Liver (tissue), 3 donors: Measurements from ENCODE around the gene PREP.

Experiments
- EGR1 ChIP-seq, 2 donors: IDR thresholded peaks; 2 replicates each; pipeline ENCODE4 v1.6.1; 2016 to 2018; ENCODE audit warnings: antibody characterized with exemption in 2 of 2, low read depth in 2 of 2
- FOXA1 ChIP-seq: IDR thresholded peaks from 2 replicates; pipeline ENCODE4 v1.6.1; 2016; ENCODE audit warnings: antibody characterized with exemption
- GABPA ChIP-seq, 2 donors: IDR thresholded peaks in 1 of 2; conservative IDR thresholded peaks in 1 of 2; 2 replicates each; pipeline ENCODE4 v1.6.1; 2016; ENCODE audit warnings: antibody characterized with exemption in 2 of 2, mild to moderate bottlenecking in 1 of 2, moderate library complexity in 1 of 2
- SP1 ChIP-seq: IDR thresholded peaks from 2 replicates; pipeline ENCODE4 v1.6.1; 2018; ENCODE audit warnings: antibody characterized with exemption, mild to moderate bottlenecking
- TF ChIP-seq, protein P1 (sequence below): fragments of 150-350 bp; IDR thresholded peaks from 2 replicates; pipeline ENCODE4 v1.5.1; 2017; ENCODE audit warnings: improper control_type of control experiment, low read depth, low read length; ENCODE audit not compliant: missing input control
- TF ChIP-seq, protein P2 (sequence below): IDR thresholded peaks from 2 replicates; pipeline ENCODE4 v1.6.1; 2016; ENCODE audit warnings: antibody characterized with exemption
- donor health status: healthy.
- donor health status: healthy.

DNA sequence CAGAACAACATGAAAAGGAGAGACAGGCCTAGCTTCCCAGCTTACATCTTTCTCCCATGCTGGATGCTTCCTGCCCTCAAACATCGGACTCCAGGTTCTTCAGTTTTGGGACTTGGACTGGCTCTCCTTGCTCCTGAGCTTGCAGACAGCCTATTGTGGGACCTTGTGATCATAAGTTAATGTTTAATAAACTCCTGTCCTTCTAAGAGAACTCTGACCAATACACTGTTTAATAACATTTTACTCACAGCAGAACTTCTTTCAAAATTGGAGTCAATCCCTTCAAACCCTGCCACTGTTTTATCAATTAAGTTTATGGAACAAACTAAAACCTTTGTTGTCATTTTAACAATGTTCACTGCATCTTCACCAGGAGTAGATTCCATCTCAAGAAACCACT lies 111.4 kb downstream of the PREP start:
- TF ChIP-seq, protein P1, sequence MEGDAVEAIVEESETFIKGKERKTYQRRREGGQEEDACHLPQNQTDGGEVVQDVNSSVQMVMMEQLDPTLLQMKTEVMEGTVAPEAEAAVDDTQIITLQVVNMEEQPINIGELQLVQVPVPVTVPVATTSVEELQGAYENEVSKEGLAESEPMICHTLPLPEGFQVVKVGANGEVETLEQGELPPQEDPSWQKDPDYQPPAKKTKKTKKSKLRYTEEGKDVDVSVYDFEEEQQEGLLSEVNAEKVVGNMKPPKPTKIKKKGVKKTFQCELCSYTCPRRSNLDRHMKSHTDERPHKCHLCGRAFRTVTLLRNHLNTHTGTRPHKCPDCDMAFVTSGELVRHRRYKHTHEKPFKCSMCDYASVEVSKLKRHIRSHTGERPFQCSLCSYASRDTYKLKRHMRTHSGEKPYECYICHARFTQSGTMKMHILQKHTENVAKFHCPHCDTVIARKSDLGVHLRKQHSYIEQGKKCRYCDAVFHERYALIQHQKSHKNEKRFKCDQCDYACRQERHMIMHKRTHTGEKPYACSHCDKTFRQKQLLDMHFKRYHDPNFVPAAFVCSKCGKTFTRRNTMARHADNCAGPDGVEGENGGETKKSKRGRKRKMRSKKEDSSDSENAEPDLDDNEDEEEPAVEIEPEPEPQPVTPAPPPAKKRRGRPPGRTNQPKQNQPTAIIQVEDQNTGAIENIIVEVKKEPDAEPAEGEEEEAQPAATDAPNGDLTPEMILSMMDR = no peak
- TF ChIP-seq FOXA1 (no peak), SP1 (no peak), GABPA (IDR thresholded peaks at IDR 0.05 in 1 of 2, conservative IDR thresholded peaks at IDR 0.05 in 1 of 2) (no peak), EGR1 (IDR thresholded peaks at IDR 0.05; ENCODE audit: low read depth in 2 of 2) (no peak)
- TF ChIP-seq, protein P2, sequence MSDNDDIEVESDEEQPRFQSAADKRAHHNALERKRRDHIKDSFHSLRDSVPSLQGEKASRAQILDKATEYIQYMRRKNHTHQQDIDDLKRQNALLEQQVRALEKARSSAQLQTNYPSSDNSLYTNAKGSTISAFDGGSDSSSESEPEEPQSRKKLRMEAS = no peak
